PC-3 (cell line): Measurements from ENCODE around the gene DOK7. TPM values are rescaled to one million over a fixed set of nuclear protein-coding genes. Genes with fewer than 3 reads are reported as not detected.

Source experiments
- ATAC-seq: fragments of 200-7000 bp; cut with Tn5 transposase; 2 replicates; pipeline ENCODE4 v1.9.1; 2020; ENCODE audit warnings: mild to moderate bottlenecking, moderate library complexity
- Bru-seq: library from RNA; stranded (reverse); fragments of 400-500 nt; gene quantifications from one replicate; lab custom pipeline; 2021; lab: Mats Ljungman, UMichigan
- BruChase-seq, 2 experiments: library from RNA; stranded (reverse); fragments of 400-500 nt; gene quantifications; one replicate each; lab custom pipeline; 2021; lab: Mats Ljungman, UMichigan
- BruUV-seq: library from RNA; stranded (reverse); fragments of 400-500 nt; replicated peaks from 2 replicates; lab custom pipeline; 2021; lab: Mats Ljungman, UMichigan
- CTCF ChIA-PET: fragments of 300-600 bp; sonication (Branson Sonifier 250); formaldehyde crosslinking; loops from one replicate; lab custom pipeline; 2022; ENCODE audit warnings: antibody characterized with exemption; lab: Charles Lee
- POLR2A ChIA-PET: fragments of 300-600 bp; sonication (Branson Sonifier 250); formaldehyde crosslinking; loops from one replicate; lab custom pipeline; 2022; ENCODE audit warnings: antibody characterized with exemption; ENCODE audit not compliant: unreplicated experiment; lab: Charles Lee
- DNase-seq: peaks from one replicate; pipeline ENCODE4 v3.0.0-alpha.2; 2015
- H2AFZ ChIP-seq: fragments of 300-600 bp; sonication (generic); 2 replicates; pipeline ENCODE4 v1.6.0; 2016; ENCODE audit warnings: antibody characterized with exemption, low read length
- H3F3A ChIP-seq: fragments of 300-600 bp; sonication (generic); one replicate; pipeline ENCODE4 v1.6.0; 2017; ENCODE audit warnings: antibody characterized with exemption, low read length, control low read depth, mild to moderate bottlenecking; ENCODE audit not compliant: unreplicated experiment
- H3K27ac ChIP-seq: fragments of 300-600 bp; sonication (generic); 2 replicates; pipeline ENCODE4 v1.5.1; 2016; ENCODE audit warnings: mild to moderate bottlenecking, low read length
- H3K27me3 ChIP-seq: fragments of 300-600 bp; sonication (generic); 2 replicates; pipeline ENCODE4 v1.6.1; 2016; ENCODE audit warnings: low read length, mixed read lengths
- H3K36me3 ChIP-seq: fragments of 300-600 bp; sonication (generic); 2 replicates; pipeline ENCODE4 v1.6.1; 2016; ENCODE audit warnings: low read depth, mixed run types, low read length, mixed read lengths
- H3K4me1 ChIP-seq: fragments of 300-600 bp; sonication (generic); 2 replicates; pipeline ENCODE4 v1.5.1; 2016; ENCODE audit warnings: low read length; ENCODE audit not compliant: insufficient read depth
- H3K4me2 ChIP-seq: fragments of 300-600 bp; sonication (generic); 2 replicates; pipeline ENCODE4 v1.6.0; 2016; ENCODE audit warnings: low read length
- H3K4me3 ChIP-seq: fragments of 300-600 bp; sonication (generic); 2 replicates; pipeline ENCODE4 v1.5.1; 2016; ENCODE audit warnings: mild to moderate bottlenecking, low read length, mixed read lengths
- H3K79me2 ChIP-seq: fragments of 300-600 bp; sonication (generic); 2 replicates; pipeline ENCODE4 v1.6.1; 2017; ENCODE audit warnings: low read length, mixed read lengths
- H3K9ac ChIP-seq: fragments of 300-600 bp; sonication (generic); 2 replicates; pipeline ENCODE4 v1.6.0; 2016; ENCODE audit warnings: mild to moderate bottlenecking, low read length
- H3K9me2 ChIP-seq: fragments of 300-600 bp; sonication (generic); replicated peaks from 2 replicates; pipeline ENCODE4 v1.6.1; 2016; ENCODE audit warnings: mixed run types, low read length, mixed read lengths
- H3K9me3 ChIP-seq: fragments of 300-600 bp; sonication (generic); 2 replicates; pipeline ENCODE4 v1.6.1; 2016; ENCODE audit warnings: low read length, mixed read lengths
- H4K20me1 ChIP-seq: fragments of 300-600 bp; sonication (generic); 2 replicates; pipeline ENCODE4 v1.6.1; 2016; ENCODE audit warnings: low read length, mixed read lengths
- EZH2 ChIP-seq: fragments of 300-600 bp; sonication (generic); IDR thresholded peaks from one replicate; pipeline ENCODE4 v1.6.1; 2017; ENCODE audit warnings: antibody characterized with exemption, mild to moderate bottlenecking, low read length; ENCODE audit not compliant: unreplicated experiment
- EZH2phosphoT487 ChIP-seq: fragments of 300-600 bp; sonication (generic); IDR thresholded peaks from 2 replicates; pipeline ENCODE4 v1.6.1; 2018; ENCODE audit warnings: mild to moderate bottlenecking, antibody characterized with exemption, low read length, borderline replicate concordance
- intact Hi-C: fragments of 100-400 bp; cut with micrococcal nuclease; formaldehyde crosslinking; loops from 2 replicates; pipeline ENCODE4 v1.9.0; 2023
- long read RNA-seq: library from polyadenylated mRNA; unstranded; transcript quantifications from one replicate; pipeline ENCODE4 v2.0.0, GENCODE V29; 2021; ENCODE audit not compliant: unreplicated experiment
- total RNA-seq: library from RNA; depleted of rRNA; stranded (reverse); fragments of >200 nt; gene quantifications from 2 replicates; pipeline ENCODE4 v1.2.3, GENCODE V29; 2014; rRNA removed
- TF ChIP-seq, protein P1 (sequence below): fragments of 300-600 bp; sonication (generic); conservative IDR thresholded peaks from 2 replicates; pipeline ENCODE4 v1.5.1; 2017; ENCODE audit warnings: antibody characterized with exemption, low read depth, mild to moderate bottlenecking, low read length

Gene DOK7, protein sequence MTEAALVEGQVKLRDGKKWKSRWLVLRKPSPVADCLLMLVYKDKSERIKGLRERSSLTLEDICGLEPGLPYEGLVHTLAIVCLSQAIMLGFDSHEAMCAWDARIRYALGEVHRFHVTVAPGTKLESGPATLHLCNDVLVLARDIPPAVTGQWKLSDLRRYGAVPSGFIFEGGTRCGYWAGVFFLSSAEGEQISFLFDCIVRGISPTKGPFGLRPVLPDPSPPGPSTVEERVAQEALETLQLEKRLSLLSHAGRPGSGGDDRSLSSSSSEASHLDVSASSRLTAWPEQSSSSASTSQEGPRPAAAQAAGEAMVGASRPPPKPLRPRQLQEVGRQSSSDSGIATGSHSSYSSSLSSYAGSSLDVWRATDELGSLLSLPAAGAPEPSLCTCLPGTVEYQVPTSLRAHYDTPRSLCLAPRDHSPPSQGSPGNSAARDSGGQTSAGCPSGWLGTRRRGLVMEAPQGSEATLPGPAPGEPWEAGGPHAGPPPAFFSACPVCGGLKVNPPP
- 2.5 and 4.9 TPM in 2 replicates for total RNA-seq
- Bru-seq, nascent RNA: percentile 28 among the genes with signal in this experiment
- percentile 25 among the genes with signal in this experiment for BruChase-seq, experiment 1, labeled RNA remaining after a 6-hour chase
- BruChase-seq, experiment 2, labeled RNA remaining after a 2-hour chase: percentile 29 among the genes with signal in this experiment
- long read RNA-seq, partial matches to known transcripts: 1 of 7 reads
- long read RNA-seq, other reads (novel, unspliced or antisense): 5 of 7 reads

- intact Hi-C loops: no loop called here
Measured at GRCh38 chr4:3462790-3463415, at the start of gene DOK7. TSS of gene DOK7 (plus strand) at chr4:3463306. CDS start at chr4:3463376, 70 bp downstream.

GRCh38 chr4:3413675-3414420 lies 49.3 kb upstream of the DOK7 start:
- Histone ChIP-seq H2AFZ (no peak overlapping the region), H3K9me3 (no peaks in the 10 kb centered on the region), H3F3A (no peaks in the 10 kb centered on the region), H3K27me3 (no peaks in the 10 kb centered on the region), H3K36me3 (no peaks in the 10 kb centered on the region), H4K20me1 (no peaks in the 10 kb centered on the region), H3K9ac (no peak overlapping the region), H3K79me2 (no peaks in the 10 kb centered on the region), H3K4me1 (no peaks in the 10 kb centered on the region), H3K4me3 (no peak overlapping the region), H3K4me2 (no peak overlapping the region), H3K27ac (no peak overlapping the region), H3K9me2 (no peaks in the 10 kb centered on the region)
- DNase-seq (no peak), ATAC-seq (no peak)
- no peak for TF ChIP-seq EZH2phosphoT487
- TF ChIP-seq EZH2: no peak
- TF ChIP-seq, protein P1, sequence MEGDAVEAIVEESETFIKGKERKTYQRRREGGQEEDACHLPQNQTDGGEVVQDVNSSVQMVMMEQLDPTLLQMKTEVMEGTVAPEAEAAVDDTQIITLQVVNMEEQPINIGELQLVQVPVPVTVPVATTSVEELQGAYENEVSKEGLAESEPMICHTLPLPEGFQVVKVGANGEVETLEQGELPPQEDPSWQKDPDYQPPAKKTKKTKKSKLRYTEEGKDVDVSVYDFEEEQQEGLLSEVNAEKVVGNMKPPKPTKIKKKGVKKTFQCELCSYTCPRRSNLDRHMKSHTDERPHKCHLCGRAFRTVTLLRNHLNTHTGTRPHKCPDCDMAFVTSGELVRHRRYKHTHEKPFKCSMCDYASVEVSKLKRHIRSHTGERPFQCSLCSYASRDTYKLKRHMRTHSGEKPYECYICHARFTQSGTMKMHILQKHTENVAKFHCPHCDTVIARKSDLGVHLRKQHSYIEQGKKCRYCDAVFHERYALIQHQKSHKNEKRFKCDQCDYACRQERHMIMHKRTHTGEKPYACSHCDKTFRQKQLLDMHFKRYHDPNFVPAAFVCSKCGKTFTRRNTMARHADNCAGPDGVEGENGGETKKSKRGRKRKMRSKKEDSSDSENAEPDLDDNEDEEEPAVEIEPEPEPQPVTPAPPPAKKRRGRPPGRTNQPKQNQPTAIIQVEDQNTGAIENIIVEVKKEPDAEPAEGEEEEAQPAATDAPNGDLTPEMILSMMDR: no peak
- ChIA-PET CTCF (no interaction called here), POLR2A (no interaction called here)
- intact Hi-C loops: no loop called here
- BruUV-seq: no TSS peak

More at GRCh38 chr4:3462790-3463415, at the start of gene DOK7:
- Histone ChIP-seq H2AFZ (no peak within 1 kb of the TSS), H3K4me2 (peak within 1 kb of the TSS; percentile 51), H3K79me2 (no peaks in the 10 kb centered on the region), H3F3A (no peaks in the 10 kb centered on the region), H3K9ac (no peak within 1 kb of the TSS), H3K36me3 (no peaks in the 10 kb centered on the region), H4K20me1 (no peaks in the 10 kb centered on the region), H3K9me2 (no peaks in the 10 kb centered on the region), H3K9me3 (no peaks in the 10 kb centered on the region), H3K27ac (no peak within 1 kb of the TSS), H3K27me3 (no peaks in the 10 kb centered on the region), H3K4me3 (peak within 1 kb of the TSS; percentile 43; the same call in 1 of the 2 replicates), H3K4me1 (peaks cover 11% of the 10 kb centered on the region; the same call in 1 of the 2 replicates)
- POLR2A ChIA-PET: no interaction called here
- no peak for TF ChIP-seq EZH2phosphoT487
- TF ChIP-seq, protein P1: no peak
- TF ChIP-seq EZH2: no peak
- CTCF ChIA-PET: no interaction called here
- no TSS peak for BruUV-seq
- ATAC-seq (peak; percentile 26), DNase-seq (no peak)
